ENCODE measurements around the gene ANGPTL2. TPM values are rescaled to one million over a fixed set of nuclear protein-coding genes. Genes with fewer than 3 reads are reported as not detected.

ANGPTL2 gene
- total and polyA plus RNA-seq, 2 experiments from 2014 or later: 18.0 to 25.6 TPM

DNA sequence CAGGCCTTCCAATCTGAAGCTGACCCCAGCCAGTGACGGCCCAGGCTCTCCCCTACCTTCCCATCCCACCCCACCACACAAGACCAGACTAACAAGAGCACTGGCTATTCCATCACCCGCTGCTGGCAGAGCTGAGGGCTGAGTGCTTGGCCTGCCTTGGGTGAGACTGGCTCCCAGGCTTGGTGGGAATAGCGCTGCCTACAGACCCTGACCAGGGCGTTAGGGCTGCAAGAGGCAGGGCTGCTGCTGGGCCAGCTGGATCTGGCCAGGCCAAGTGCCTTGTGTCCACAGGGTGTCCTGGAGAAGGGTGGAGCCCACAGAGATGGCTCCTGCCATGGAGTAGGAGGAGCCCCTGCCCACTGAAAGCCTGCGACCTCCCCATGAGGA lies 31.6 kb upstream of the ANGPTL2 start:
- H3K79me2 ChIP-seq: no peaks in the 10 kb centered on the region
- no peak overlapping the region for H3K4me2 ChIP-seq
- no peak overlapping the region for H3K4me3 ChIP-seq
- no peak overlapping the region for H2AFZ ChIP-seq
- TF ChIP-seq EZH2 (IDR thresholded peaks at IDR 0.05; ENCODE audit: borderline replicate concordance) (no peak), EZH2phosphoT487 (IDR thresholded peaks at IDR 0.05; ENCODE audit: low read depth, severe bottlenecking, unreplicated experiment) (no peak)
- TF ChIP-seq, protein P1, sequence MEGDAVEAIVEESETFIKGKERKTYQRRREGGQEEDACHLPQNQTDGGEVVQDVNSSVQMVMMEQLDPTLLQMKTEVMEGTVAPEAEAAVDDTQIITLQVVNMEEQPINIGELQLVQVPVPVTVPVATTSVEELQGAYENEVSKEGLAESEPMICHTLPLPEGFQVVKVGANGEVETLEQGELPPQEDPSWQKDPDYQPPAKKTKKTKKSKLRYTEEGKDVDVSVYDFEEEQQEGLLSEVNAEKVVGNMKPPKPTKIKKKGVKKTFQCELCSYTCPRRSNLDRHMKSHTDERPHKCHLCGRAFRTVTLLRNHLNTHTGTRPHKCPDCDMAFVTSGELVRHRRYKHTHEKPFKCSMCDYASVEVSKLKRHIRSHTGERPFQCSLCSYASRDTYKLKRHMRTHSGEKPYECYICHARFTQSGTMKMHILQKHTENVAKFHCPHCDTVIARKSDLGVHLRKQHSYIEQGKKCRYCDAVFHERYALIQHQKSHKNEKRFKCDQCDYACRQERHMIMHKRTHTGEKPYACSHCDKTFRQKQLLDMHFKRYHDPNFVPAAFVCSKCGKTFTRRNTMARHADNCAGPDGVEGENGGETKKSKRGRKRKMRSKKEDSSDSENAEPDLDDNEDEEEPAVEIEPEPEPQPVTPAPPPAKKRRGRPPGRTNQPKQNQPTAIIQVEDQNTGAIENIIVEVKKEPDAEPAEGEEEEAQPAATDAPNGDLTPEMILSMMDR (IDR thresholded peaks at IDR 0.05; ENCODE audit: poor library complexity): no peak
- no peaks in the 10 kb centered on the region for H3K36me3 ChIP-seq (replicated peaks; ENCODE audit: insufficient read depth, low read depth)
- WGBS (ENCODE audit: low lambda C conversion rate, missing lambda C conversion rate): 98% methylated on average over 5 of the region's 5 CpGs
- no peaks in the 10 kb centered on the region for H3K27me3 ChIP-seq
- no peaks in the 10 kb centered on the region for H3K9me2 ChIP-seq (replicated peaks; ENCODE audit: insufficient read depth)
- DNase-seq (ENCODE audit: low spot score): no peak
- no peaks in the 10 kb centered on the region for H3K9me3 ChIP-seq (ENCODE audit: low read depth)
- no peaks in the 10 kb centered on the region for H4K20me1 ChIP-seq (ENCODE audit: insufficient read depth, poor library complexity, severe bottlenecking)
- H3K27ac ChIP-seq: no peak overlapping the region
- H3K4me1 ChIP-seq (ENCODE audit: insufficient read depth): peaks cover 3% of the 10 kb centered on the region

DNA sequence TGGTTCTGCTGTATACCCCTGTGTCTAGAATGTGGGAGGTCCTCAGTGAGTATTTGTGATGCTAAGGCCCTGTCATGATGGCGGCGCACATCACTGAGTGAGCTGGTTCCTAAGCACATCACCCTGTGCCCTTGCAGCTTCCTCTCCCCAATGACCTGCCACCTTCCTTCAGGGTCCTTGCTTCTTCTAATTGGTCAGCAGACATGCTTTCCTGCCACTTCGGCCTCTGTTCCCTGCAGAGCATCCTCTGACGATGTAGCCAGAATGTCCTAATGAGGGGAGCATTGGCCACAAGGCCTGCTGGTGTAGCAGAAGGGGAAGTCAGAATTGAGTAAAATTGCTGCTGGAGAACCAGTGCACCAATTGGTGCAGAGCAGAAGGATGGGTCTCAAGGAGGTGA lies 31.1 kb upstream of the ANGPTL2 start:
- TF ChIP-seq, protein P1 (IDR thresholded peaks at IDR 0.05; ENCODE audit: poor library complexity): no peak
- TF ChIP-seq EZH2phosphoT487 (IDR thresholded peaks at IDR 0.05; ENCODE audit: low read depth, severe bottlenecking, unreplicated experiment) (no peak), EZH2 (IDR thresholded peaks at IDR 0.05; ENCODE audit: borderline replicate concordance) (no peak)
- 97% methylated on average over 4 of the region's 4 CpGs for WGBS (ENCODE audit: low lambda C conversion rate, missing lambda C conversion rate)
- no peaks in the 10 kb centered on the region for H3K79me2 ChIP-seq
- no peak overlapping the region for H3K4me2 ChIP-seq
- no peak overlapping the region for H2AFZ ChIP-seq
- H4K20me1 ChIP-seq (ENCODE audit: insufficient read depth, poor library complexity, severe bottlenecking): no peaks in the 10 kb centered on the region
- H3K9me3 ChIP-seq (ENCODE audit: low read depth): no peaks in the 10 kb centered on the region
- no peaks in the 10 kb centered on the region for H3K4me1 ChIP-seq (ENCODE audit: insufficient read depth)
- H3K27me3 ChIP-seq: no peaks in the 10 kb centered on the region
- DNase-seq (ENCODE audit: low spot score): no peak
- no peak overlapping the region for H3K27ac ChIP-seq
- H3K9me2 ChIP-seq (replicated peaks; ENCODE audit: insufficient read depth): no peaks in the 10 kb centered on the region
- H3K36me3 ChIP-seq (replicated peaks; ENCODE audit: insufficient read depth, low read depth): no peaks in the 10 kb centered on the region
- no peak overlapping the region for H3K4me3 ChIP-seq

DNA sequence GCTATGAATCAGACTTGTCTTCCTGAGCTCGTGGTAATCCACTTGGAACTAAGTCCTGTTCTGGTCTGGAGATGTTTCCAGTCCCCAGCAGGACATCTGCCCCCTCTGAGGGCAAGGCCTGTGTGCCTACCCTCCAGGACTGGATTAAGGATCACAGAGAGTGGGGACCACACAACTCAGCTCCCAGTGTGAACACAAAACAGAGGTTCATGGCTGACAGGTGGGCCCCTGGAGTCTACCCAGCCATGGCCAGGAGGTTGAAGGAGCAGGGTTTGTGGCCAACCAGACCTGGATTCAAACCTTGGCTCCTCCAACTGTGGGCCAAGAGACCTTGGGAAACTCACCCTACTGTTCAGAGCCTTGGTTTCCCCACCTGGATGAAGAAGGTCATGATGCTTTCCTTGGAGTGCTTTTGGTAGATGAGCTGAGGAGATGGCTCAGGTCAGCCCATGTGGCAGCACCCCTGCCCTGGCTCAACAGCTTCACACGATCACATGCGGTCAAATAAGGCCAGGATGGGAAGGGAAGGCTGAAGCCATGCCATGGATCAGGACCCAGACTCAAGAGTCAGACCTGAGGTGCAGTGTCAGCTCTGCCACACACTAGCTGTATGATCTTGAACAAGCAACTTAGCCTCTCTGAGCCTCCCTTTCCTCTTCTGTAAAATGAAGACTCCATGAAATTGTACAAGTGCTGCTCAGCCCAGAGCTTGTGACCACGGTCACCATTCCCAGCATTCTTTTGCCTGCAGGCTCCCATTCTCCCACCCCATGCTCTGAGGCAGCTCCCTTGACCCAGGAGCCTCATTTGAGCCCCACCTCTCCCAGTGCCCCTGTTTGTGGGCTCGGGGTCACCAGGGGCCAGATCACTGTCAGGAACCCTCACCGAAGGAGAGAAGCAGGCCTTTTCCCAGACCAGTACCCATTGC lies 27.3 kb upstream of the ANGPTL2 start:
- no peaks in the 10 kb centered on the region for H3K79me2 ChIP-seq
- 89% methylated on average over 6 of the region's 6 CpGs for WGBS (ENCODE audit: low lambda C conversion rate, missing lambda C conversion rate)
- TF ChIP-seq, protein P1 (IDR thresholded peaks at IDR 0.05; ENCODE audit: poor library complexity): no peak
- TF ChIP-seq EZH2 (IDR thresholded peaks at IDR 0.05; ENCODE audit: borderline replicate concordance): no peak
- TF ChIP-seq EZH2phosphoT487 (IDR thresholded peaks at IDR 0.05; ENCODE audit: low read depth, severe bottlenecking, unreplicated experiment): no peak
- no peaks in the 10 kb centered on the region for H3K9me2 ChIP-seq (replicated peaks; ENCODE audit: insufficient read depth)
- H3K27ac ChIP-seq: no peak overlapping the region
- H3K27me3 ChIP-seq: no peaks in the 10 kb centered on the region
- no peak overlapping the region for H3K4me3 ChIP-seq
- no peaks in the 10 kb centered on the region for H4K20me1 ChIP-seq (ENCODE audit: insufficient read depth, poor library complexity, severe bottlenecking)
- H2AFZ ChIP-seq: no peak overlapping the region
- DNase-seq (ENCODE audit: low spot score): no peak
- H3K9me3 ChIP-seq (ENCODE audit: low read depth): no peaks in the 10 kb centered on the region
- H3K4me2 ChIP-seq: no peak overlapping the region
- no peaks in the 10 kb centered on the region for H3K4me1 ChIP-seq (ENCODE audit: insufficient read depth)
- no peaks in the 10 kb centered on the region for H3K36me3 ChIP-seq (replicated peaks; ENCODE audit: insufficient read depth, low read depth)
